Thyroid gland (tissue), 4 donors: ENCODE results near the gene UFC1. TPM values are rescaled to one million over a fixed set of nuclear protein-coding genes. Genes with fewer than 3 reads are reported as not detected.
"Not testable (repeated sequence)": the region's sequence is repeated elsewhere in the genome, so short reads cannot be mapped to it uniquely, and the experiment has no call there.

Experiments used
- DNase-seq, 2 donors: peaks; one replicate each; pipeline ENCODE4 v3.0.0-alpha.2; 2019
- H3K27ac ChIP-seq, 3 donors: fragments of 200-600 bp; sonication (generic); 1 replicate in 2 of 3; 2 replicates in 1 of 3; pipeline ENCODE4 v1.5.1; 2016 to 2019; ENCODE audit warnings: mild to moderate bottlenecking in 1 of 3, moderate library complexity in 1 of 3
- H3K27me3 ChIP-seq: fragments of 200-600 bp; sonication (generic); one replicate; pipeline ENCODE4 v1.5.1; 2019
- H3K36me3 ChIP-seq, 2 donors: fragments of 200-600 bp; sonication (generic); one replicate each; pipeline ENCODE4 v1.5.1; 2016 to 2019
- H3K4me1 ChIP-seq, 2 donors: fragments of 200-600 bp; sonication (generic); one replicate each; pipeline ENCODE4 v1.5.1; 2017 to 2019
- H3K4me3 ChIP-seq, 3 donors: fragments of 200-600 bp; sonication (generic); replicated peaks in 1 of 3; 1 replicate in 2 of 3; 2 replicates in 1 of 3; pipeline ENCODE4 v1.5.1; 2016; ENCODE audit warnings: mild to moderate bottlenecking in 1 of 3
- H3K9me3 ChIP-seq: fragments of 200-600 bp; sonication (generic); one replicate; pipeline ENCODE4 v1.5.1; 2017
- POLR2A ChIP-seq, 2 donors: fragments of 450-650 bp; IDR thresholded peaks; one replicate each; pipeline ENCODE4 v1.6.1; 2017; ENCODE audit warnings: antibody characterized with exemption in 2 of 2, mild to moderate bottlenecking in 2 of 2, moderate library complexity in 1 of 2
- WGBS, 2 donors: methylation state at CpG; one replicate each; pipeline ENCODE4 v1.1.5; 2017; 5-methylcytosine and 5-hydroxymethylcytosine counted together
- intact Hi-C: fragments of 100-400 bp; cut with DNase I; formaldehyde crosslinking; loops from one replicate; pipeline ENCODE4 v1.15.1; 2023
- total RNA-seq, 4 donors: library from RNA; depleted of rRNA; stranded (reverse); fragments of >200 nt; gene quantifications; one replicate each; pipeline ENCODE4 v1.2.3, GENCODE V29; 2016
- TF ChIP-seq, protein P1 (sequence below), 6 experiments: fragments of 200-600 bp in 3 of 6; fragments of 450-650 bp in 3 of 6; sonication (generic) in 3 of 6; IDR thresholded peaks; one replicate each; pipeline ENCODE4 v1.5.1; 2016 to 2019; ENCODE audit warnings: antibody characterized with exemption in 6 of 6, mild to moderate bottlenecking in 2 of 6, inconsistent platforms in 1 of 6, moderate library complexity in 1 of 6

The UFC1 gene
- total RNA-seq, 4 donors from 2014 or later, result 37.6 to 90.4 (median 62.1) TPM

DNA sequence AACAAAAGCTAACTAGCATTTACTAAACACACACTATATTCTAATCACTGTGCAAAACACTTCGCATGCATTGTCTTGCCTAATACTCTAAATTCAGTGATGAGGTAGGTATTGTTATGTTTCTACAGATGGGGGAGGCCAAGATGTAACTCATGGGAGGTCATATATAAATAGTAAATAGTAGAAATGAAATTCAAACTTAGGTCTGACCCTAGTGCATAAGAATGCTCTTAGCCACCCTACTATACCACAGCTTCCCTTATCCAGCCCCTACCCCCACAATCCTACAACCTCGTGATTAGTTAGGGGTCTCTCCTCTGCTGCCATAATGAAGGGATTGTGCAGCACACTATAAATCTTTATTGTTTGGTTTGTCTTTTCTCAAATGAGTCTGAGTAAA is 39.2 kb upstream of the UFC1 start:
- no peaks in the 10 kb centered on the region for H3K27me3 ChIP-seq
- intact Hi-C loops, result no loop called here
- no peaks in the 10 kb centered on the region for H3K36me3 ChIP-seq
- no peak for TF ChIP-seq POLR2A (IDR thresholded peaks at IDR 0.05)
- TF ChIP-seq, protein P1, sequence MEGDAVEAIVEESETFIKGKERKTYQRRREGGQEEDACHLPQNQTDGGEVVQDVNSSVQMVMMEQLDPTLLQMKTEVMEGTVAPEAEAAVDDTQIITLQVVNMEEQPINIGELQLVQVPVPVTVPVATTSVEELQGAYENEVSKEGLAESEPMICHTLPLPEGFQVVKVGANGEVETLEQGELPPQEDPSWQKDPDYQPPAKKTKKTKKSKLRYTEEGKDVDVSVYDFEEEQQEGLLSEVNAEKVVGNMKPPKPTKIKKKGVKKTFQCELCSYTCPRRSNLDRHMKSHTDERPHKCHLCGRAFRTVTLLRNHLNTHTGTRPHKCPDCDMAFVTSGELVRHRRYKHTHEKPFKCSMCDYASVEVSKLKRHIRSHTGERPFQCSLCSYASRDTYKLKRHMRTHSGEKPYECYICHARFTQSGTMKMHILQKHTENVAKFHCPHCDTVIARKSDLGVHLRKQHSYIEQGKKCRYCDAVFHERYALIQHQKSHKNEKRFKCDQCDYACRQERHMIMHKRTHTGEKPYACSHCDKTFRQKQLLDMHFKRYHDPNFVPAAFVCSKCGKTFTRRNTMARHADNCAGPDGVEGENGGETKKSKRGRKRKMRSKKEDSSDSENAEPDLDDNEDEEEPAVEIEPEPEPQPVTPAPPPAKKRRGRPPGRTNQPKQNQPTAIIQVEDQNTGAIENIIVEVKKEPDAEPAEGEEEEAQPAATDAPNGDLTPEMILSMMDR (IDR thresholded peaks at IDR 0.05), result no peak
- H3K4me3 ChIP-seq, result no peak overlapping the region
- H3K4me1 ChIP-seq, result peaks cover 20 to 25% of the 10 kb centered on the region in 2 donors
- H3K27ac ChIP-seq, result no peak overlapping the region
- no peak for DNase-seq
- WGBS, 2 donors, result 88 to 93% methylated on average over 2 of the region's 2 CpGs
- no peaks in the 10 kb centered on the region for H3K9me3 ChIP-seq

DNA sequence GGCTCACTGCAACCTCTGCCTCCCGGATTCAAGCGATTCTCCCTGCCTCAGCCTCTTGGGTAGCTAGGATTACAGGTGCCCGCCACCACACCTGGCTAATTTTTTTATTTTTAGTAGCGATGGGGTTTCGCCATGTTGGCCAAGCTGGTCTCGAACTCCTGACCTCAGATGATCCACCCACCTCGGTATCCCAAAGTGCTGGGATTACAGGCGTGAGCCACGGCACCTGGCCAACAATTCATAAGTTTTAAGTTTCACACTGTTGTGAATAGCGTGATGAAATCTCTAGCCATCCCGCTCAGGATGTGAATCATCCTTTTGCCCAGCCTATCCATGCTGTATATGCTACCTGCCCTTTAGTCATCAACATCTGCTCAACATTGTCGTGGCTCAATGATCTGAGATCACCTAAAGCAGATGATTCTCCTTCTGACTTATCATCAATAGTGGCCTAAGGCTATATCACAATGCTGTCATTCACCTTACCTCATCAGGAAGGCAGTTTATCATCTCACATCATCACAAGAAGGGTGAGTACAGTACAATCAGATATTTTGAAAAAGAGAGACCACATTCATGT is 38.6 kb upstream of the UFC1 start:
- TF ChIP-seq, protein P1 (IDR thresholded peaks at IDR 0.05), result no peak
- no peak for TF ChIP-seq POLR2A (IDR thresholded peaks at IDR 0.05)
- no peaks in the 10 kb centered on the region for H3K36me3 ChIP-seq
- peaks cover 20 to 32% of the 10 kb centered on the region in 2 donors for H3K4me1 ChIP-seq
- intact Hi-C loops, result no loop called here
- H3K4me3 ChIP-seq, result no peak overlapping the region
- no peak for DNase-seq
- H3K27ac ChIP-seq, result no peak overlapping the region
- no peaks in the 10 kb centered on the region for H3K9me3 ChIP-seq
- no peaks in the 10 kb centered on the region for H3K27me3 ChIP-seq
- WGBS, 2 donors, result 90 to 94% methylated on average over 12 of the region's 12 CpGs

DNA sequence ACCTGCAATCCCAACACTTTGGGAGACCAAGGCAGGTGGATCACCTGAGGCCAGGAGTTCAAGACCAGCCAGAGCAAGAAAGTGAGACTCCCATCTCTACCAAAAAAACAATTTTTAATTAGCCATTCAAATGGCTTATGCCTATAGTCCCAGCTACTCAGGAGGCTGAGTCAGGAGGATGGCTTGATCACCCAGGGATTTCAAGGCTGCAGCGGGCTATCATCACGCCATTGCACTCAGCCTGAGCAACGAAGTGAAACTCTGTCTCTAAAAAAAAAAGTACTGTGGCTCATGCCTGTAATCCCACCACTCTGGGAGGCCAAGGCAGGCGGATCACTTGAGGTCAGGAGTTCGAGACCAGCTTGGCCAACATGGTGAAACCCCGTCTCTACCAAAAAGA is 37.8 kb upstream of the UFC1 start:
- intact Hi-C loops, H3K27me3 ChIP-seq, DNase-seq, H3K27ac ChIP-seq, H3K4me3 ChIP-seq, H3K9me3 ChIP-seq, H3K36me3 ChIP-seq: not testable (repeated sequence)
- WGBS, 2 donors, result 90 to 91% methylated on average over 6 of the region's 6 CpGs
- H3K4me1 ChIP-seq, result peaks cover 20 to 36% of the 10 kb centered on the region in 2 donors

DNA sequence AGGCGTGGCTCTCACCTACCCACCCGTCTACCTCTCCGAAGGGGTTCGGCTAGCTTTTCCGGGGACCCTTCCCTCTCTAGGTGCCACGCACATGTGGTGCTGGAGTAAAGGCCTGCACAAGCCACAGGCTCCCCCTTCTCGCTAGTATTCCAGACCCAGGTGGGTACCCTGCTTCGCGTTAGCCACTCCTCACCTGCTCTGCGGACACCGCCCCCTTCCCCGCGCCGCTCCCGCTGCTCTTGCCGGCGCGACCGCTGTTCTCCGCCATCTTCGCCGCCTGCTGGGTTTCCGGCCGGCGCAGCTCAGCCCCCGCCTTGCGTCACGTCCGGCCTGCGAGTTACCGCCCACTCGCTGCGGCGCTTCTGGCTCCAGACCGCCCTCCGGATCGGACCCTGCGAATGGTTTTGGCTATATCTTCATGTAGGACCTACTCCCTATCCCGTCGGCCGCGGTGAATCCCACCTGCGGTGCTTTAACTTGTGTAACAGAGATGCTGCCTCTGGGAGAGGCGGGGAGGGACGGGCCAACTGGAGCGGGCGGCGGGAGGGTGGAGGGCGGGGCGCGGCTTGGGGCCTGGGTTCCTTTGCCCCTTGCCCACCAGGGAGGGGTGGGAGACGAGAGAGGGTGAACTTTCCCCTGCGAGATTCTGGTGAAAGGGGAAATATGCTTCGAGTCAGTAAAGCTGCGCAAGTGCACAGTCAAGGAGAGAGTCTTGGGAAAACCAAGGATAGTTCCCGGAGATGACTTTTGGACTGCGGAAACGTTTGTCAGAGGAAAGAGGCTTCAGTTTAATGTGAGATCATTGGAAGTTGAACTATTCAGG is 35.8 kb upstream of the UFC1 start, which contains the start of the genes NIT1 and PFDN2:
TSS of gene NIT1 (plus strand) at position 347 of the 823 bp plus-strand sequence. CDS start at position 419, 72 bp downstream.
TSS of gene PFDN2 (minus strand) at position 279 of the 823 bp plus-strand sequence. CDS start at position 268, 11 bp downstream.
- H3K9me3 ChIP-seq, result no peaks in the 10 kb centered on the region
- H3K27ac ChIP-seq, result peak within 1 kb of the TSS; percentile 78 to 93 (median 93)
- peak; percentile 83 to 84 for DNase-seq
- no peaks in the 10 kb centered on the region for H3K27me3 ChIP-seq
- intact Hi-C loops, result no loop called here
- peaks cover 20 to 24% of the 10 kb centered on the region in 2 donors for H3K36me3 ChIP-seq
- WGBS, 2 donors, result 0 to 1% methylated on average over 26 to 57 of the region's 58 CpGs
- TF ChIP-seq POLR2A (IDR thresholded peaks at IDR 0.05), result peak; percentile 9 to 91
- TF ChIP-seq, protein P1 (IDR thresholded peaks at IDR 0.05), result no peak
- peaks cover 20 to 36% of the 10 kb centered on the region in 2 donors for H3K4me1 ChIP-seq
- H3K4me3 ChIP-seq, result peak within 1 kb of the TSS; percentile 77 to 92 (median 79)

DNA sequence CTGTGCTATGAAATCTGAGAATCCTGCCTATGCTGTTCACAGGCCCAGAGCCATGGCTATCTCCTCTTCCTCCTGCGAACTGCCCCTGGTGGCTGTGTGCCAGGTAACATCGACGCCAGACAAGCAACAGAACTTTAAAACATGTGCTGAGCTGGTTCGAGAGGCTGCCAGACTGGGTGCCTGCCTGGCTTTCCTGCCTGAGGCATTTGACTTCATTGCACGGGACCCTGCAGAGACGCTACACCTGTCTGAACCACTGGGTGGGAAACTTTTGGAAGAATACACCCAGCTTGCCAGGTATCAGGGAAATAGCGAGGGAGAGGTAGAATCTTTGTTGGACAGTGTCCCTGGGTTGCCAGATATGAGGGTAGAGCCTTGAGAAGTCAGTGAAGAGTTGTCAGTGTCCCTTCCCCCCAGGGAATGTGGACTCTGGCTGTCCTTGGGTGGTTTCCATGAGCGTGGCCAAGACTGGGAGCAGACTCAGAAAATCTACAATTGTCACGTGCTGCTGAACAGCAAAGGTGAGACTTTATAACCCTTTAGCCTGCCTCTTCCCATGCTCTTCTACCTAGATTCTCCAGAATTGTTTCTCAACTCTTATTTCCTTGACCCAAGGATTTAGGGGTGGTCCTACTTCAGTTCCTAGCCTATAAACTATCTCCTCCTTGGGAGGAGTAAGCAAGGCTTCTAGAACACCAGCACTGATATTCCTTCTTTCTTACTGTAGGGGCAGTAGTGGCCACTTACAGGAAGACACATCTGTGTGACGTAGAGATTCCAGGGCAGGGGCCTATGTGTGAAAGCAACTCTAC is 34.5 kb upstream of the UFC1 start:
- DNase-seq, result peak; percentile 59 to 76
- H3K36me3 ChIP-seq, result peaks cover 30 to 35% of the 10 kb centered on the region in 2 donors

More for the DNA sequence above, 34.5 kb upstream of the UFC1 start:
- TF ChIP-seq POLR2A (IDR thresholded peaks at IDR 0.05), result no peak
- TF ChIP-seq, protein P1 (IDR thresholded peaks at IDR 0.05), result peak in 3 of 6 experiments; percentile 24 to 39 (median 27)
- intact Hi-C loops, result no loop called here
- 28 to 31% methylated on average over 10 of the region's 10 CpGs for WGBS, 2 donors
- Histone ChIP-seq H3K27me3 (no peaks in the 10 kb centered on the region), H3K9me3 (no peaks in the 10 kb centered on the region), H3K4me1 (peaks cover 20 to 36% of the 10 kb centered on the region in 2 donors), H3K4me3 (peak overlapping the region in 1 of 3 donors; percentile 79), H3K27ac (peak overlapping the region; percentile 78 to 93 (median 93))
